Measurements from ENCODE around the gene RNF8. TPM values are rescaled to one million over a fixed set of nuclear protein-coding genes. Genes with fewer than 3 reads are reported as not detected.

Gene RNF8
- total RNA-seq, 2 experiments from 2014 or later, result 23.1 to 25.2 TPM

GRCh38 chr6:37314487-37315156 is 39.2 kb upstream of the RNF8 start:
- ChIA-PET CTCF (interaction anchor here (0.9 to 7.3 kb wide), 16 partner anchors 9 to 548 kb away, joined by 3 to 33 read pairs (median 4); partner anchors contain the start of gene PPIL1), POLR2A (no interaction called here)
- Mint-ChIP-seq H3K4me3 (no peak overlapping the region), H3K4me1 (peaks cover 17% of the 10 kb centered on the region), H3K9me3 (no peaks in the 10 kb centered on the region), H3K27me3 (no peaks in the 10 kb centered on the region), H3K36me3 (ENCODE audit: low read depth) (peaks cover 21% of the 10 kb centered on the region), H3K27ac (peak overlapping the region; percentile 51)
- DNase-seq, result peak; percentile 68

GRCh38 chr6:37315157-37315515 is 38.6 kb upstream of the RNF8 start:
- no peaks in the 10 kb centered on the region for H3K27me3 Mint-ChIP-seq
- CTCF ChIA-PET, result interaction anchor here (0.9 to 7.3 kb wide), 15 partner anchors 9 to 549 kb away, joined by 3 to 33 read pairs (median 4); partner anchors contain the start of gene PPIL1
- H3K4me3 Mint-ChIP-seq, result no peak overlapping the region
- no peak for DNase-seq
- H3K36me3 Mint-ChIP-seq (ENCODE audit: low read depth), result peaks cover 24% of the 10 kb centered on the region
- POLR2A ChIA-PET, result no interaction called here
- peaks cover 17% of the 10 kb centered on the region for H3K4me1 Mint-ChIP-seq
- no peak overlapping the region for H3K27ac Mint-ChIP-seq
- H3K9me3 Mint-ChIP-seq, result no peaks in the 10 kb centered on the region

- ChIA-PET CTCF (interaction anchor here (0.6 to 7.3 kb wide), 6 partner anchors 8 to 356 kb away, joined by 3 to 33 read pairs (median 4); no protein-coding TSS in a partner anchor), POLR2A (no interaction called here)
- H3K36me3 Mint-ChIP-seq (ENCODE audit: low read depth), result peaks cover 24% of the 10 kb centered on the region
- no peak for DNase-seq
- H3K27me3 Mint-ChIP-seq, result no peaks in the 10 kb centered on the region
- peaks cover 14% of the 10 kb centered on the region for H3K4me1 Mint-ChIP-seq
- no peak overlapping the region for H3K27ac Mint-ChIP-seq
- no peak overlapping the region for H3K4me3 Mint-ChIP-seq
- no peaks in the 10 kb centered on the region for H3K9me3 Mint-ChIP-seq
Observed at GRCh38 chr6:37316071-37316470, 37.7 kb upstream of the RNF8 start.

DNA sequence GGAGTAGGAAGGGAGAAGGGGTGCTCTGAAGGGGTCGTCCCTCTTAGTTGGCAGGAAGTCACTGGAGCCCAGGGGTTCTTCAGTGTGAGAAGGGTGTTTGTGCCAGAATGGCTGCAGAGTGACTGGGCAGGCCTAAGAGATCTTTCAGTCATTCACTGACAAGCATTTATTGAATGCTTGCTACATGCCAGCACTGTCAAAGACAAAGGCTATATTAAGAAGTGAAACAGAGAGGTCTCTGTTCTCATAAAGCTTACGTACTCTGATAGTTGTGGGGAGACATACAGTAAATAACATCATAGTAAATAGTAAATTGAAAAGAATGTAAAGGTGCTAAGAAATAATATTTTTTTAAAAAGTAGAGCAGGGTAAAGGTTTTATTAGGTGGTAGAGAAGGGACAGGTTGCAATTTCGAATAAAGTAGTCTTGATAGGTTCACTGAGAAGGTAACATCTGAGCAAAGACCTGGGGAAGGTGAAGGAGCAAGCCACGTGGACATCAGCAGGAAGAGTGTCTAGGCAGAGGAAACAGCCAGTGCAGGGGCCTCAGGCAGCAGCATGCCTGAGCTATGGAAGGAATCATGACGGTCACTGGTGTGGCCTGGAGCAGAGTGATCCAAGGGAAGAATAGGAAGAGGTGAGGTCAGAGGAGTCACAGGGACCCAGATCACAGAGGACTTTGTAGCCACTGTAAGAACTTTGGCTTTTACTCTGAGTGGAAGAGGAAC is 36.3 kb upstream of the RNF8 start:
- Mint-ChIP-seq H3K9me3 (no peaks in the 10 kb centered on the region), H3K4me3 (no peak overlapping the region), H3K4me1 (peaks cover 8% of the 10 kb centered on the region), H3K27me3 (no peaks in the 10 kb centered on the region), H3K27ac (no peak overlapping the region), H3K36me3 (ENCODE audit: low read depth) (peaks cover 26% of the 10 kb centered on the region)
- ChIA-PET CTCF (interaction anchor here (1.0 to 7.3 kb wide), 4 partner anchors 8 to 299 kb away, joined by 4 to 33 read pairs (median 14); no protein-coding TSS in a partner anchor), POLR2A (no interaction called here)
- DNase-seq, result no peak

GRCh38 chr6:37319156-37319555 is 34.6 kb upstream of the RNF8 start:
- Mint-ChIP-seq H3K27ac (no peak overlapping the region), H3K27me3 (no peaks in the 10 kb centered on the region), H3K9me3 (no peaks in the 10 kb centered on the region), H3K36me3 (ENCODE audit: low read depth) (peaks cover 17% of the 10 kb centered on the region), H3K4me1 (peaks cover 11% of the 10 kb centered on the region), H3K4me3 (no peak overlapping the region)
- ChIA-PET POLR2A (no interaction called here), CTCF (interaction anchor here (0.5 to 1.5 kb wide), 2 partner anchors 14 to 301 kb away, joined by 3 to 4 read pairs; no protein-coding TSS in a partner anchor)
- DNase-seq, result no peak

DNA sequence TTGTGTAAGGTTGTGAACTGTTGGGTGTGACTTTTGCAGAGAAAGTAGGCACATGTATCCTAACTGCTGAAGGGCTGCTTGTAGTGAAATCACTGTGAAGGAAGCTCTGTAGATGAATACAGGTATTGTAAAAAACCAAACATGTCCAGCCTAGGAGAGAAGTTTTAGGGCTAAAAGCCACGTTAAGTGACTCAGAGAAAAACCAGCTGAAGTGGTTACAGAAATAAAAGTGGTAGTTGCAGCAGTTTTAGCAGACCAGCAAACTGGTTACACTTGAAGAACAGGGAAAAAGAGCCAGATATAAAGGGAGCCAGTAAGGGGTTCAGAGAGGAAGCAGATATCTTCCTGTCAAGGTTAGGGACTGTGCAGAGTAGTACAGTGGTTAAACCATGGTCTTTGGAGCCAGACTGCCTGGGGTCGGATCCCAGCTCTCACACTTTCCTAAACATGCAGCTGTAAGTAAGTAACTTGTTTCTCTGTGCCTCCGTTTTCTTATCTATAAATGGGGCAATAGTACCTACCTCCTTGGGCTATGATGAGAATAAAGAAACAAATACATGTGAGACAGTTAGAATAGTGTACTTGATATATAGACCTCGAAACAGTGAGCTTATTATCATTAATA is 33.8 kb upstream of the RNF8 start:
- no peaks in the 10 kb centered on the region for H3K9me3 Mint-ChIP-seq
- no peaks in the 10 kb centered on the region for H3K27me3 Mint-ChIP-seq
- peaks cover 6% of the 10 kb centered on the region for H3K4me1 Mint-ChIP-seq
- CTCF ChIA-PET, result interaction anchor here (1.0 to 1.5 kb wide), 2 partner anchors 12 to 302 kb away, joined by 3 to 4 read pairs; no protein-coding TSS in a partner anchor
- no peak for DNase-seq
- POLR2A ChIA-PET, result interaction anchor here (0.5 kb wide), 1 partner anchor 100 kb away, joined by 4 read pairs; no protein-coding TSS in a partner anchor
- H3K27ac Mint-ChIP-seq, result no peak overlapping the region
- H3K36me3 Mint-ChIP-seq (ENCODE audit: low read depth), result peaks cover 10% of the 10 kb centered on the region
- H3K4me3 Mint-ChIP-seq, result no peak overlapping the region

DNA sequence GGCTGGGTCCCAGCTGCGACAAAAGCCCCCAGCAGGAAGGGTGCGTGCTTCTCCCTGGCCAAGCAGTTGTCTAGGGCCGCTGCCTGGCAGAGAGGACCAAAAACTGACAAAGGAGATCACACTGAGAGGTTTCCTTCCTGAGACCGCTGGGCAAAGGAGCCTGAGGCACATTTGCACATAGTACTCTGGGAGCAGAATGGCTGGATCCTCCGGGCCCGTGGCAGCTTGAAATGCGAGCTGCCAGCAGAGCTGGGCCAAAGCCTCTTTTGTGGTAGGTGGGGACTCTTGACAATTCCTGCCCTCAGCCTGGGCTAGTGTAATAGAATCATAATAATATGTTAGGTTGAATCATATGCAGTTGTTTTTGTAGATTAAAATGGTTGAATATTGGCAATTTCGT is 33.1 kb upstream of the RNF8 start:
- Mint-ChIP-seq H3K36me3 (ENCODE audit: low read depth) (peaks cover 10% of the 10 kb centered on the region), H3K27me3 (no peaks in the 10 kb centered on the region)
- CTCF ChIA-PET, result interaction anchor here (0.6 to 1.5 kb wide), 3 partner anchors 11 to 566 kb away, joined by 3 to 4 read pairs (median 3); no protein-coding TSS in a partner anchor

GRCh38 chr6:37321101-37321500 is 32.7 kb upstream of the RNF8 start:
- H3K36me3 Mint-ChIP-seq (ENCODE audit: low read depth), result peaks cover 12% of the 10 kb centered on the region
- DNase-seq, result no peak
- no peaks in the 10 kb centered on the region for H3K9me3 Mint-ChIP-seq
- ChIA-PET POLR2A (no interaction called here), CTCF (interaction anchor here (0.6 kb wide), 1 partner anchor 567 kb away, joined by 3 read pairs; no protein-coding TSS in a partner anchor)
- H3K27me3 Mint-ChIP-seq, result no peaks in the 10 kb centered on the region
- peaks cover 8% of the 10 kb centered on the region for H3K4me1 Mint-ChIP-seq
- no peak overlapping the region for H3K27ac Mint-ChIP-seq
- H3K4me3 Mint-ChIP-seq, result no peak overlapping the region

More for the DNA sequence above, 33.1 kb upstream of the RNF8 start:
- H3K9me3 Mint-ChIP-seq, result no peaks in the 10 kb centered on the region
- DNase-seq, result no peak
- peaks cover 6% of the 10 kb centered on the region for H3K4me1 Mint-ChIP-seq
- no peak overlapping the region for H3K4me3 Mint-ChIP-seq
- POLR2A ChIA-PET, result no interaction called here
- H3K27ac Mint-ChIP-seq, result no peak overlapping the region

- H3K4me3 Mint-ChIP-seq, result no peak overlapping the region
- H3K27ac Mint-ChIP-seq, result peak overlapping the region; percentile 14
- ChIA-PET POLR2A (no interaction called here), CTCF (interaction anchor here (0.9 kb wide), 1 partner anchor 28 kb away, joined by 3 read pairs; no protein-coding TSS in a partner anchor)
- H3K27me3 Mint-ChIP-seq, result no peaks in the 10 kb centered on the region
- no peaks in the 10 kb centered on the region for H3K9me3 Mint-ChIP-seq
- peaks cover 10% of the 10 kb centered on the region for H3K36me3 Mint-ChIP-seq (ENCODE audit: low read depth)
- no peak for DNase-seq
- H3K4me1 Mint-ChIP-seq, result peaks cover 8% of the 10 kb centered on the region
Observed at GRCh38 chr6:37321516-37322415, 32.0 kb upstream of the RNF8 start.

GRCh38 chr6:37323580-37323979 is 30.2 kb upstream of the RNF8 start:
- H3K4me3 Mint-ChIP-seq, result no peak overlapping the region
- peaks cover 8% of the 10 kb centered on the region for H3K4me1 Mint-ChIP-seq
- ChIA-PET CTCF (interaction anchor here (0.5 to 1.1 kb wide), 4 partner anchors 9 to 382 kb away, joined by 3 to 5 read pairs (median 4); no protein-coding TSS in a partner anchor), POLR2A (no interaction called here)
- no peak for DNase-seq
- no peaks in the 10 kb centered on the region for H3K27me3 Mint-ChIP-seq
- H3K27ac Mint-ChIP-seq, result no peak overlapping the region
- no peaks in the 10 kb centered on the region for H3K9me3 Mint-ChIP-seq
- peaks cover 16% of the 10 kb centered on the region for H3K36me3 Mint-ChIP-seq (ENCODE audit: low read depth)

DNA sequence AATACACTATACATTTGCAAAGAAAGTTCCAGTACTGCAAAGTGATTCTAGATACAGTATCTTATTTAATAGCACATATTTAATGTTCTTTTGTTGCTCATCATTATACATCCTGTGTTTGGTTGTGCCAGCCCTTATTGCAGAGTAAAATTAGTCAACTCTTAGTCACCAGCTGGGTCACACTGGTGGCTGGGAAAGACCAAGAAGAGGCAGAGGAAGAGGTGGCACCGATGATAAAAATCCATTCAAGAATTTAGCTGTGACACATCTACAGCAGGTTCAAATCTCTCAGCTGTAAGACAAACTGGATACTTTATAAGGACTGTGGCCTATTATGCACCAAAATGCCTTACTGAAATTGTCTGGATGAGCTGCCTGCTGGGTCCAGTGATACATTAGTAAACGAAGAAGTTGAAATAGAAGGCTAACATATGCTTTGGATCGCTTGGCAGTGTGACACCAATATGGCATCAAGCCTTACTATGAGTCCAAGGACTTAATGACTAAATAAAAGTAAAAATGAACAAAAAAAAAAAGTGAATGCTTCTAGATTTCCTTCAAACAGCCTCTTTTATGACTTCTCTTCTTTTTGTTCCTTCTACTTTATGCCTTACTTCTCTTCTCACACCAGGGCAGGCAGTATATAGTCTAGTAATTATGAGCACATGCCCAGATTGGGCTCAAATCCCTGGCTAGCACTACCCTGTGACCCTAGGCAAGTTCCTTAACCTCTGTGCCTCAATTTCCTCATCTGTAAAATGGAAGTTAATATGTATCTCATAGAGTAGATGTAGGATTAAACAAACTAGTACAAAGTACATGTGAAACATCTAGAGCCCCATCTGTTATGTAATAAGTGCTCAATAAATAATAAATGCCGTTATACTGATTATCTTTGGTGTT is 29.4 kb upstream of the RNF8 start:
- Mint-ChIP-seq H3K27me3 (no peaks in the 10 kb centered on the region), H3K27ac (no peak overlapping the region), H3K36me3 (ENCODE audit: low read depth) (peaks cover 16% of the 10 kb centered on the region), H3K4me3 (no peak overlapping the region), H3K9me3 (no peaks in the 10 kb centered on the region), H3K4me1 (peaks cover 8% of the 10 kb centered on the region)
- POLR2A ChIA-PET, result no interaction called here
- no peak for DNase-seq
- CTCF ChIA-PET, result interaction anchor here (0.9 to 1.7 kb wide), 9 partner anchors 9 to 374 kb away, joined by 3 to 22 read pairs (median 3); no protein-coding TSS in a partner anchor

All from activated CD4-positive, alpha-beta T cell treated with anti-CD3 and anti-CD28 coated beads, Interleukin-2, amount 10 ng/mL, durations not matched to agents 7 days and 5 days (primary cell).